ENCODE data around the gene ITPA. TPM values are rescaled to one million over a fixed set of nuclear protein-coding genes. Genes with fewer than 3 reads are reported as not detected.

The ITPA gene
- total and polyA plus RNA-seq, 2 of the 4 experiments (the other 2 are of a cell fraction) = 32.4 to 49.0 TPM

DNA sequence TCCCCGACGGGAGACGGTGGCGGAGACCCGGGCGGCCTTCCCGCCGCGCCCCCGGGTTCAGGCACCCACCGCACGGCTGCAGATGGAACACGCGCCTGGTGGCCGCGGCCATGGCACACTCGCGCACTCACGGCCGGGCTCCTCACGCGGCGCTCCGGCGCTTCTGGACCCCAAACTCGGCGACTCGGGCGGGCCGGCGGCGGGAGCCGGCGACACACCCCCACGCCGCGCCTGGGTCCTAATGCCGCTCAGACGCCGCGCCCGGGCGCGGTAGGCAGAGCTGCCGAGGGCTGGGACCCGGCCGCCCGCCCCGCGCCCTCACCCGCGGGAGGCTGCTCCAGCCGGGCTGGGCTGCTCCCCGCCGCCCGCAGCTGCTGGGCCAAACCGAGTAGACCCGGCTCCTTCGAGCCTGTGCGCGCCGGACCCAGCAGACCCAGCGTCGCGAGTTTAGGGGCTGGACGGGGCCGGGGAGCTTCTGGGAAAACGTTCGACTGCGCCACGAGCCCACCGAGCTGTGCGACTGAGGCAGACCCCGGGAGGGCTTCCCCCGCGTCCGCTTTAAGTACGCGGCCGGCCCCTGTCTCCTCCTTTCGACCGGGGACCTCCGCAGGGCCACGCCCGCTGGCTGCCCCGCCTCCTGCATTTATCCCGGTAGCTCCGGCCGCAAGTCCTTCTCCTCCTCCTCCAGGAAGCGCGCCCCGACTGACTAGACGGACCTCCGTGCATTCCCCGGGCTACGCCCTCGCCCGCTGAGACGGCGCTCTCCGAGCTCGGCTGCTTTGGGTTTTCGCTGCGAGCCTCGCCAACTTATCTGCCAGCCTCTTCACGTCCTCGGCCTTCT is 29.9 kb downstream of the ITPA start, which contains the start of gene SLC4A11:
Gene SLC4A11, minus strand, starts transcription at position 165 of the 841 bp plus-strand sequence. Its CDS starts 53 bp downstream, at position 112.
- H3K18ac ChIP-seq (ENCODE audit: low read depth, low read length) = no peak within 1 kb of the TSS; the same call in 1 of the 2 replicates
- no peaks in the 10 kb centered on the region for H3K79me1 ChIP-seq (ENCODE audit: low read depth in 1 of 2, low read length in 2 of 2)
- H2BK15ac ChIP-seq (ENCODE audit: low read depth, low read length) = no peak within 1 kb of the TSS
- H2BK5ac ChIP-seq (ENCODE audit: low read depth, low read length, poor library complexity, severe bottlenecking) = no peak within 1 kb of the TSS
- ChIA-PET CTCF (no interaction called here), POLR2A (ENCODE audit: unreplicated experiment) (no interaction called here)
- peak within 1 kb of the TSS; percentile 58 for H3K4ac ChIP-seq (ENCODE audit: low read depth, low read length)
- peak within 1 kb of the TSS; percentile 92 for H2AFZ ChIP-seq (replicated peaks; ENCODE audit: low read length, poor library complexity)
- ATAC-seq (ENCODE audit: low read depth) (peak; percentile 80), DNase-seq (peak; percentile 33)
- in situ Hi-C loops (cut with MboI; ENCODE audit: low sequenced_read_pairs) (no loop called here), dilution Hi-C loops (cut with HindIII; ENCODE audit: low sequenced_read_pairs, unreplicated experiment) (no loop called here), intact Hi-C loops (cut with micrococcal nuclease) (no loop called here)
- H3K36me3 ChIP-seq (ENCODE audit: control insufficient read depth, insufficient read depth, low read length) = no peaks in the 10 kb centered on the region
- BruUV-seq (replicated peaks) = no TSS peak
- peak within 1 kb of the TSS; percentile 91 for H2AK9ac ChIP-seq (replicated peaks; ENCODE audit: low read depth, low read length, poor library complexity)
- no peak within 1 kb of the TSS; the same call in 1 of the 2 replicates for H4K5ac ChIP-seq (ENCODE audit: low read depth, low read length)
- H3K27me3 ChIP-seq (ENCODE audit: control insufficient read depth, insufficient read depth, low read length) = peaks cover 36% of the 10 kb centered on the region
- peak within 1 kb of the TSS in 1 of 2 experiments; percentile 23; a peak in 2 of 4 replicates for H4K8ac ChIP-seq (ENCODE audit: low read depth in 2 of 2, low read length in 2 of 2)
- H3K14ac ChIP-seq (replicated peaks; ENCODE audit: low read depth, low read length) = peak within 1 kb of the TSS; percentile 24
- peaks cover 4% of the 10 kb centered on the region; the same call in 1 of the 2 replicates for H4K20me1 ChIP-seq (ENCODE audit: insufficient read depth, low read length)
- H3K56ac ChIP-seq (ENCODE audit: extremely low read depth, insufficient read depth, low read length) = no peak within 1 kb of the TSS
- H3K4me2 ChIP-seq (ENCODE audit: low read depth, low read length) = peak within 1 kb of the TSS; percentile 78
- no peaks in the 10 kb centered on the region for H3K9me1 ChIP-seq (ENCODE audit: insufficient read depth, low read length)
- 1% methylated on average over 75 of the region's 107 CpGs; no CpG with 5 or more reads in 1 of the 2 experiments for WGBS, 2 experiments (ENCODE audit: extremely low coverage in 2 of 2, insufficient read length in 1 of 2)
- H2AK5ac ChIP-seq (ENCODE audit: low read depth, low read length) = peak within 1 kb of the TSS; percentile 19; the same call in 1 of the 2 replicates
- H3K23ac ChIP-seq (ENCODE audit: low read depth, low read length) = 0 out of 2 replicates have a peak within 1 kb of the TSS, but pooled peaks have one; percentile 13
- no peak within 1 kb of the TSS for H4K91ac ChIP-seq (ENCODE audit: insufficient read depth, low read depth, low read length)
- peak within 1 kb of the TSS; percentile 64 for H3K4me3 ChIP-seq (ENCODE audit: insufficient read depth, low read depth, low read length)
- peak within 1 kb of the TSS; percentile 59 for H3K9ac ChIP-seq (ENCODE audit: low read depth, low read length)
- no peak within 1 kb of the TSS for H2BK120ac ChIP-seq (ENCODE audit: low read depth, low read length)
- H3K4me1 ChIP-seq (ENCODE audit: control insufficient read depth, insufficient read depth, low read length) = no peaks in the 10 kb centered on the region; the same call in 1 of the 2 replicates
- no peaks in the 10 kb centered on the region for H3K9me3 ChIP-seq (ENCODE audit: control insufficient read depth, insufficient read depth, low read length)
- no peak within 1 kb of the TSS for H3K27ac ChIP-seq (ENCODE audit: insufficient read depth, low read length)
- H2BK20ac ChIP-seq (ENCODE audit: low read depth, low read length) = no peak within 1 kb of the TSS
- TF ChIP-seq MAZ (IDR thresholded peaks at IDR 0.05; ENCODE audit: borderline replicate concordance, low read depth, low read length) = no peak
- no peak for TF ChIP-seq POLR2A (IDR thresholded peaks at IDR 0.05; ENCODE audit: low read depth, low read length)
- no peak for TF ChIP-seq SMC3 (IDR thresholded peaks at IDR 0.05; ENCODE audit: low read depth, low read length)
- no peak for TF ChIP-seq CEBPB (IDR thresholded peaks at IDR 0.05; ENCODE audit: low read depth, low read length)
- no peak for TF ChIP-seq BHLHE40 (IDR thresholded peaks at IDR 0.05; ENCODE audit: low read depth, low read length)
- TF ChIP-seq FOS (IDR thresholded peaks at IDR 0.05; ENCODE audit: low read depth, low read length) = no peak
- no peak for TF ChIP-seq CHD1 (IDR thresholded peaks at IDR 0.05; ENCODE audit: low read depth, low read length)
- TF ChIP-seq RFX5 (IDR thresholded peaks at IDR 0.05; ENCODE audit: low read depth, low read length) = no peak
- TF ChIP-seq, protein P1, sequence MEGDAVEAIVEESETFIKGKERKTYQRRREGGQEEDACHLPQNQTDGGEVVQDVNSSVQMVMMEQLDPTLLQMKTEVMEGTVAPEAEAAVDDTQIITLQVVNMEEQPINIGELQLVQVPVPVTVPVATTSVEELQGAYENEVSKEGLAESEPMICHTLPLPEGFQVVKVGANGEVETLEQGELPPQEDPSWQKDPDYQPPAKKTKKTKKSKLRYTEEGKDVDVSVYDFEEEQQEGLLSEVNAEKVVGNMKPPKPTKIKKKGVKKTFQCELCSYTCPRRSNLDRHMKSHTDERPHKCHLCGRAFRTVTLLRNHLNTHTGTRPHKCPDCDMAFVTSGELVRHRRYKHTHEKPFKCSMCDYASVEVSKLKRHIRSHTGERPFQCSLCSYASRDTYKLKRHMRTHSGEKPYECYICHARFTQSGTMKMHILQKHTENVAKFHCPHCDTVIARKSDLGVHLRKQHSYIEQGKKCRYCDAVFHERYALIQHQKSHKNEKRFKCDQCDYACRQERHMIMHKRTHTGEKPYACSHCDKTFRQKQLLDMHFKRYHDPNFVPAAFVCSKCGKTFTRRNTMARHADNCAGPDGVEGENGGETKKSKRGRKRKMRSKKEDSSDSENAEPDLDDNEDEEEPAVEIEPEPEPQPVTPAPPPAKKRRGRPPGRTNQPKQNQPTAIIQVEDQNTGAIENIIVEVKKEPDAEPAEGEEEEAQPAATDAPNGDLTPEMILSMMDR (conservative IDR thresholded peaks at IDR 0.05; ENCODE audit: low read depth, low read length) = no peak
- TF ChIP-seq, protein P2, sequence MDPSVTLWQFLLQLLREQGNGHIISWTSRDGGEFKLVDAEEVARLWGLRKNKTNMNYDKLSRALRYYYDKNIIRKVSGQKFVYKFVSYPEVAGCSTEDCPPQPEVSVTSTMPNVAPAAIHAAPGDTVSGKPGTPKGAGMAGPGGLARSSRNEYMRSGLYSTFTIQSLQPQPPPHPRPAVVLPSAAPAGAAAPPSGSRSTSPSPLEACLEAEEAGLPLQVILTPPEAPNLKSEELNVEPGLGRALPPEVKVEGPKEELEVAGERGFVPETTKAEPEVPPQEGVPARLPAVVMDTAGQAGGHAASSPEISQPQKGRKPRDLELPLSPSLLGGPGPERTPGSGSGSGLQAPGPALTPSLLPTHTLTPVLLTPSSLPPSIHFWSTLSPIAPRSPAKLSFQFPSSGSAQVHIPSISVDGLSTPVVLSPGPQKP (IDR thresholded peaks at IDR 0.05; ENCODE audit: borderline replicate concordance, low read depth, low read length) = no peak
- TF ChIP-seq NFE2L2 (IDR thresholded peaks at IDR 0.05; ENCODE audit: low read depth, low read length) = no peak
- TF ChIP-seq MAFK (IDR thresholded peaks at IDR 0.05; ENCODE audit: low read depth, low read length) = no peak
- TF ChIP-seq, protein P3, sequence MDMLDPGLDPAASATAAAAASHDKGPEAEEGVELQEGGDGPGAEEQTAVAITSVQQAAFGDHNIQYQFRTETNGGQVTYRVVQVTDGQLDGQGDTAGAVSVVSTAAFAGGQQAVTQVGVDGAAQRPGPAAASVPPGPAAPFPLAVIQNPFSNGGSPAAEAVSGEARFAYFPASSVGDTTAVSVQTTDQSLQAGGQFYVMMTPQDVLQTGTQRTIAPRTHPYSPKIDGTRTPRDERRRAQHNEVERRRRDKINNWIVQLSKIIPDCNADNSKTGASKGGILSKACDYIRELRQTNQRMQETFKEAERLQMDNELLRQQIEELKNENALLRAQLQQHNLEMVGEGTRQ (IDR thresholded peaks at IDR 0.05; ENCODE audit: low read depth, low read length) = no peak
- no peak for TF ChIP-seq RCOR1 (IDR thresholded peaks at IDR 0.05; ENCODE audit: insufficient replicate concordance, low read length)

Data from IMR-90 (cell line).